Fibroblast of skin of back (primary cell): ENCODE results near the gene TGM3. TPM values are rescaled to one million over a fixed set of nuclear protein-coding genes. Genes with fewer than 3 reads are reported as not detected.
A peak's percentile ranks its signal among the peaks of the same experiment; 100 is the strongest.
"Not testable (repeated sequence)": the region's sequence is repeated elsewhere in the genome, so short reads cannot be mapped to it uniquely, and the experiment has no call there.

Experiments used
- DNase-seq: peaks from one replicate; pipeline ENCODE4 v3.0.0-alpha.2; 2013
- polyA plus RNA-seq, 2 experiments: library from polyadenylated mRNA; unstranded; fragments of 120-200 nt; gene quantifications; one replicate each; pipeline ENCODE4 v1.2.1, GENCODE V29; 2013; ENCODE audit not compliant: insufficient read length in 2 of 2

The TGM3 gene
- not detected for polyA plus RNA-seq (2013, experiment 1 of 2; ENCODE audit: insufficient read length)
- not detected for polyA plus RNA-seq (2013, experiment 2 of 2; ENCODE audit: insufficient read length)

GRCh38 chr20:2295886-2296515, at the start of gene TGM3:
Gene TGM3 (plus strand): TSS chr20:2296001. CDS start chr20:2296064, 63 bp downstream.
- no peak for DNase-seq

DNA sequence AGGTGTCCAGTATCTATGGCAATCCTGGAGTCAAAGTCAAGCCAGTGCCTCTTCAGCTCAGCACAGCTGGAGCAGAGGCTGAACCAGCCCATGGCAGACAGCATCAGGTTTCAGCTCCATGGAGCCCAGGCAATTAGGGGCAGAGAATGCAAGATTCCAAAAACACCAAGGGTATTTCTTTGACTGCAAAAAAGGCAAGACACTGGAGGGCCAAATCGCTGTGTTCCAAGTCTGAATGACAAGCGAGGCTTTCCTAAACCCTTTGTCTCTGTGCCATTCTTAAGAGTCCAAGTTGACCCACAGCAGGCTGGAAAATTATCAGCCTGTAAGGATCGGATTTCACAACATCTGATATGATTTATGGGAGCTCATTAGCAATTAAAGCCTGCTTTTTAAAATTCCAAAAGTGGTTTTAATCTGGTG, 49.7 kb upstream of the TGM3 start:
- no peak for DNase-seq

DNA sequence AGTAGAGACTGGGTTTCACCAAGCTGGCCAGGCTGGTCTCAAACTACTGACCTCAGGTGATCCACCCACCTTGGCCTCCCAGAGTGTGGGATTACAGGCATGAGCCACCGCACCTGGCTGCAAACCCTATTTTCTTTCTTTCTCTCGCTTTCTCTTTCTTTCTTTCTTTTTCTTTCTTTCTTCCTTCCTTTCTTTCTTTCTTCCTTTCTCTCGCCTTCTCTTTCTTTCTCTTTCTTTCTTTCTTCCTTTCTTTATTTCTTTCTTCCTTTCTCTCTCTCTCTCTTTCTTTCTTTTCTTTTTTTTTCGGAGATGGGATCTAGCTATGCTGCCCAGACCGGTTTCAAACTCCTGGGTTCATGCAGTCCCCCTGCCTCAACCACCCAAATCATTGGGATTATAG, 47.0 kb upstream of the TGM3 start:
- no peak for DNase-seq

DNA sequence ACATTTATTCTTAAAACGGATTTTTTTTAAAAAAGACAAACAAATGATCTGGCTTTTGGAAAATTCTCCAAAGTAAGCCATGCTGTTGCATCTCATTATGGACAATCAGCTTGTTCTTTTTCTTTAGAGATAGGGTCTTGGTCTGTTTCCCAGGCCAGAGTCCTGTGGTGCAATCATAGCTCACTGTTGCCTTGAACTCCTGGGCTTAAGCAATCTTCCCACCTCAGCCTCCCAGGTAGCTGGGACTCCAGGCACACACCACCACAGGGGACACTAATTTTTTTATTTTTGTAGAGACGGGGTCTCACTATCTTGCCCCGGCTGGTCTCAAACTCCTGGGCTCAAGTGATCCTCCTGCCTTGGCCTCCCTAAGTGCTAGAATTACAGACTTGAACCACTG, 45.9 kb upstream of the TGM3 start:
- no peak for DNase-seq

- DNase-seq, result no peak
These were observed 43.3 kb upstream of the TGM3 start for GRCh38 chr20:2252419-2252997.

DNA sequence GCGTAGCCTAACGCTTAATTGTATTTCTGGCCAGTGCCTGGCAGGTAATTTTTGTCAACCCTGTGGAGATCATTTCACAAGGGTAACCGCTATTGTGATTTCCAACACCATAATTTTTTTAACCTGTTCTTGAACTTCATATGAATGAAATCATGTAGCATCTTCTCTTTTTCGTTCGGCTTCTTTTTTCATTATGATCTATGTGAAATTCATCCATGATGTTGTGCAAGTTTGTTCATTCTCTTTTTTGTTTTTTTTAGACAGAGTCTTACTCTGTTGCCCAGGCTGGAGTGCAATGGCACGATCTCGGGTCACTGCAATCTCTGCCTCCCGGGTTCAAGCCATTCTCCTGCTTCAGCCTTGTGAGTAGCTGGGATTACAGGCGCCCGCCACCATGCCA, 42.5 kb upstream of the TGM3 start:
- DNase-seq, result no peak

- peak; percentile 8 for DNase-seq
These were observed 41.5 kb upstream of the TGM3 start for GRCh38 chr20:2254333-2254732.

- DNase-seq, result no peak
These were observed 39.8 kb upstream of the TGM3 start for GRCh38 chr20:2255926-2256531.

DNA sequence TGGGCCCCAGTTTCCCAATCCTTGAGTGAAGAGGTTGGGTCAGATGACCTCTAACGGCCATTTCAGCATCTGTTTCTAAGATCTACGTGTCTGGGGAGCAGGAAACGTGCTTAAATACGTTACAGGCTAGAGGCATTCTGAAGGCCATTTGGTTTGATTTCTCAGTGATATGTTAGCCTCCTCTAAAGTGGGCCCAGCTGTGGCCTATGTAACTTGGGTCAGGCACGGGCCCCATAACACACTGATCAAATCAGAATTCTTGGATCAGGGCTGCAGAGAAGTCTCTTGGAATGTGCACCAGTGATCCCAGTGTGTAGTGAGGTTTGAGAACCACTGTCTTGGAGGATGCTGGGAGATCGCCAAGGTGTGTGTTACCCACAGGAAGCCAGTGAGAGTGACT, 36.1 kb upstream of the TGM3 start:
- DNase-seq, result no peak

DNA sequence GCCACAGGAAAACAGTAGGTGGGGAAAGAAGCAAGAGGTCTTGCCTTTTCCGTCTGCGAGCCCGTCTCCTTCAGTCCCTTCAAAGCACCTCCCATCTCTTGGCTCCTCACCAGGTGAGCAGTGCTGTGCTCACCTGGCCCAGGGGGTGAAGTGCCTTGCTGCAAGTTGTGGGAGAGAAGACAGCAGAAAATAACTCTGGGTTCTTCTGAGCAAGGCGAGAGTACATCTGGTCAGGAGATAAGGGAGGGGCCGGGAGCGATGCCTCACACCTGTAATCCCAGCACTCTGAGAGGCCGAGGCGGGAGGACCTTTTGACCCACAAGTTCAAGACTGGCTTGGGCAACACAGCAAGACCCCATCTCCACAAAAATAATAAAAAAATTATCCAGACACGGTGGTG, 35.6 kb upstream of the TGM3 start:
- DNase-seq, result no peak

- no peak for DNase-seq
These were observed 34.7 kb upstream of the TGM3 start for GRCh38 chr20:2261046-2261485.

GRCh38 chr20:2261629-2262028, 34.2 kb upstream of the TGM3 start:
- DNase-seq, result no peak

DNA sequence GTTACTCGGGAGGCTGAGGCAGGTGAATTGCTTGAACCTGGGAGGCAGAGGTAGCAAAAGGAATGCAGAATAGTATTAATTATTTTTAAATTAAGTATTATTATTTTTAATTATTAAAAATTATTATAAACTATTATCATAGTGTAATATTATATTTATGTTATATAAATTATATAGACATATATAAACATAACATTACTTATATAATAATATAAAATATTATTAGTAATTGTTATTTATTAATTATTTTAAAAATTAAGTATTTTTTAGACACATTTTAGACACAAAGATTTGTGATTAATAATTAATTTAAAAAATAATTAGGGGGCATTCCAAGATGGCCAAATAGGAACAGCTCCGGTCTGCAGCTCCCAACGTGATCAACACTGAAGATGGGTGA, 31.7 kb upstream of the TGM3 start:
- DNase-seq, result no peak

DNA sequence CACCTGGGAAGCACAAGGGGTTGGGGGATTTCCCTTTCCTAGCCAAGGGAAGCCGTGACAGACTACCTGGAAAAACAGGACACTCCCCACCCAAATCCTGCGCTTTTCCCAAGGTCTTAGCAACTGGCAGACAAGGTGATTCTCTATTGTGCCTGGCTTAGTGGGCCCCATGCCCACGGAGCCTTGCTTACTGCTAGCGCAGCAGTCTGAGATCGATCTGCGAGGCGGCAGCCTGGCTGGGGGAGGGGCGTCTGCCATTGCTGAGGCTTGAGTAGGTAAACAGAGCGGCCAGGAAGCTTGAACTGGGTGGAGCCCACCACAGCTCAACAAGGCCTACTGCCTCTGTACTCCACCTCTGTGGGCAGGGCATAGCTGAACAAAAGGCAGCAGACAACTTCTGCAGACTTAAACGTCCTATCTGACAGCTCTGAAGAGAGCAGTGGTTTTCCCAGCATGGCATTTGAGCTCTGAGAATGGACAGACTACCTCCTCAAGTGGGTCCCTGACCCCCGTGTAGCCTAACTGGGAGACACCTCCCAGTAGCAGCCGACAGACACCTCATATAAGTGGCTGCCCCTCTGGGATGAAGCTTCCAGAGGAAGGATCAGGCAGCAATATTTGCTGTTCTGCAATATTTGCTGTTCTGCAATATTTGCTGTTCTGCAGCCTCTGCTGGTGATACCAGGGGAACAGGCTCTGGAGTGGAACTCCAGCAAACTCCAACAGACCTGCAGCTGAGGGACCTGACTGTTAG, 31.0 kb upstream of the TGM3 start:
- not testable (repeated sequence) for DNase-seq

DNA sequence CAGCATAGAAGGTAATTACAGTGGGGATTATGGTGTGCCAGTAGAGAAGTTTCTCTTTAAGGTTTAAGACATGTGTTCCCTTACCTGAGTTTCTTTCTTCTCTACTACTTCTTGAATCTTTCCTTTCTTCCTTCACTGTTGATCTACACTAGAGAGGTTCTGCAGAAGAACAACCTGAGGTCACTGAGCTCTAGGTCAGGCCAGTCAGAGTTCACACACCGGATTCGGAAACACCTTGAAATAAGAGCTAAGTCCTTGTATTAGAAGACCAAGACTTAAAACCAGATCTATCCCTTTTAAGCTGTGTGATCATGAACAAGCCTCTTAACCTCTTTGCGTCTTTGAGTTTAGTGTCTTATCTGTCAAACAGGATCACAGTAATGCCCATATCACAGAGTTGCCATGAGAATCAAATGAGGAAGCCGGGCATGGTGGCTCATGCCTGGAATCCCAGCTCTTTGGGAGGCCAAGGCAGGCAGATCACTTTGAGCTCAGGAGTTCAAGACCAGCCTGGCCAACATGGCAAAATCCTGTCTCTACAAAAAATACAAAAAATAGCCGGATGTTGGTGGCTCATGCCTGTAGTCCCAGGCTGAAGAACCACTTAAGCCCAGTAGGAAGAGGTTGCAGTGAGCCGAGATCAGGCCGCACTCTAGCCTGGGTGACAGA, 22.0 kb upstream of the TGM3 start:
- DNase-seq, result no peak

- no peak for DNase-seq
These were observed 19.8 kb upstream of the TGM3 start for GRCh38 chr20:2276015-2276414.

DNA sequence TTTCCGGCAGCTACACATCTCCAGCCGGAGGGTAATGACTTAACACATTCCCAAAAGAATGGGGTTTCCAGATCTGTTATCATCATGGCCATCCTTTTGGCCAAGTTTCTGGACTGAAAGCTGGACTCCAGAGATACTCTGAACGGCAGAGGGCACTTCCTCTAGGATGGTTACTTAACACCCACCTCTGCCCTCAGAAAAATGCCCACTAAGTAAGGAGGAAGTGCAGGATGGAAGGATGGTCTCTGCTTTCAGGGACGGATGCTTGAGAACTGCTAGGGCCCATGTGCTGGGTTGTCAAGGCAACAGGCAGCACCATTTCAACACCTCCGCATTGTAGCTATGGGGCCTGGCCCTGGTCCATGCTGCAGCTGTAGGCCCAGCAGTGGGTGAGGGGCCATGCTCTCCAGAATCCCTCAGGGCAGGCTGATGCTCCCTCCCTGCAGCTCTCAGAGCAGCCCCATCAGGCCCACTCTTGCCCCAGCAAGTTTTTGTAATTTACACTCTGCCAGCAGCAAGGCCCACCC, 16.5 kb upstream of the TGM3 start:
- no peak for DNase-seq

DNA sequence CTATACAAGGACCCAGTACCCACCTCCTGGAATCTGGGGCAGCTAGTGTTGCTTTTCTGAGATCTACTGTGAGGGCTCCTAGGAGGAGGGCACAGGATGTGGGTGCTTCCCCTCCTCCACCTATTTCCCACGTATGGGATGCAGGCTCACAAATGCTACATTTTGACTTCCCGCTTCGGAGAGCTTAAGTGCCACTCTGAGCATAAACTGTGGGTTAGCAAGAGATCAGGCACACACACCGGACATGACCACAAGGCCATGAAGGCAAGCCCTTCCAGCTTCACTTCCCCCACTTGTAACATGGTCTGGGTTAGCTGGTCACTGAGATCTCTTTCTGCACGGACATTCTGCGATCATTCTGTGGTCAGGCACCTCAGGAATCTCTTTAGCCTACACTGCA, 15.7 kb upstream of the TGM3 start:
- DNase-seq, result no peak

DNA sequence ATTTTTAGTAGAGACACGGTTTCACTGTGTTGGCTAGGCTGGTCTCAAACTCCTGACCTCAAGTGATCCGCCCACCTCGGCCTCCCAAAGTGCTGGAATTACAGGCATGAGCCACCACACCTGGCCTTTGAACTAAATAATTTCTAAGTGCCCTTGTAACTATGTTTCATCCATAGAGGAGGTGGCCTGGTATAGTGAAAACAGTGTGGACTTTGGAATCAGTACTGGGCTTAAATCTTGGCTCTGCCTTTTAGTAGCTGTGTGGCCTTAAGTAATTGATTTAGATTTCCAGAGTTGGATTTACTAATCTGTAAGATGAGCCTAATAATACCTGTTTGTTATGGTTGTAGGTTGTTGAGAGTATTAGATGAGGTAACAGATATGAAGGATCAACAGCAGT, 14.2 kb upstream of the TGM3 start:
- DNase-seq, result no peak

DNA sequence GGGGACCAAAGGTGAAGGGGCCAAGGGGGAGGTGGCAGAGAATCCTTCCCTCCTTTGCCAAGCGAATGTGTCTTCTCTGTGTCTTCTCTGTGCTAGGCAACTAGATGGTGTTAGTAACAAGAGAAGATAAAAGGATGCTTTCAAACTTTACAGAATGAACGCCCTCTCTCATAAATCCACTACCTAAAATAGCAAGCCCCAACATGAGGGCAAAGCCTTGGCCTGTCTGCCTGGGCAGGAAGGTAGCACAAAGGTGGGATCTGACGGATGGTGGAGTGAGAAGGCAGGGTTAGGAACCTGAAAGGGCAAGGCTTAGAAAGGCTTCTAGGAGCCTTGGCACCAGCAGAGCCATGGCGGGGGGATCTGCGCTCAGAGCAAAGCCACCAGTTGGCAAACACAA, 13.6 kb upstream of the TGM3 start:
- no peak for DNase-seq

GRCh38 chr20:2283706-2284423, 11.9 kb upstream of the TGM3 start:
- no peak for DNase-seq

DNA sequence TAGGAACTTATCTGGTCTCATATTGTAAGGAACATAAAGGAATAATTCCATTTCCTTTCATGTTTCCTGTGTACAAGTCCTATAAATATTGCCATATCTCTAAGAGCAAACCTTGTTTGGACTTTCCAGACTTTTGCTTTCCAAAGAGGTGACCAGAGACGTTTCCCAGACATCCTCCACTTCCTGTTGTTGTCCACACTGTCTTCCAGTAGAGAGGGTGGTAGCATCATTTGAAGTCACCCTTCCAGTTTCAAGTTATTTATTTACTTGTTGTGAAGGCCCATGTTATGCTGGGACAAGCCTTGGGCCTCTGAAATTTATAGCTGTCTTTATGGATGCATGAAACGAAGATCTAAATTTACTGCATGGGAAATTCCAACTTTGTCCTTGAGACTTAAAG, 10.6 kb upstream of the TGM3 start:
- DNase-seq, result no peak
